Pancreas (tissue), 10 donors: ENCODE results near the gene GGN. TPM values are rescaled to one million over a fixed set of nuclear protein-coding genes. Genes with fewer than 3 reads are reported as not detected.

Experiments
- ATAC-seq, 4 donors: fragments of 200-7000 bp; cut with Tn5 transposase; one replicate each; pipeline versions ENCODE4 v1.8.0 to v1.9.1; 2020; ENCODE audit warnings: mild to moderate bottlenecking in 4 of 4, moderate library complexity in 4 of 4
- DNase-seq, 6 donors: peaks; one replicate each; pipeline ENCODE4 v3.0.0-alpha.2; 2020
- FAIRE-seq: peaks from 2 replicates; lab custom pipeline; 2012; peaks lifted over from hg19 to GRCh38; lab: Jason Lieb, UNC
- H3K27ac ChIP-seq, 4 donors: fragments of 200-600 bp; sonication (generic); 1 replicate in 3 of 4; 2 replicates in 1 of 4; pipeline versions ENCODE4 v1.5.0 to v1.8.0; 2020
- H3K27me3 ChIP-seq, 4 donors: fragments of 200-600 bp; one replicate each; pipeline ENCODE4 v1.8.0; 2021
- H3K36me3 ChIP-seq, 3 donors: fragments of 200-600 bp; sonication (generic) in 1 of 3; one replicate each; pipeline versions ENCODE4 v1.5.0 to v1.8.0; 2020 to 2021
- H3K4me1 ChIP-seq, 3 donors: fragments of 200-600 bp; one replicate each; pipeline ENCODE4 v1.8.0; 2021
- H3K4me3 ChIP-seq, 4 donors: fragments of 200-600 bp; sonication (generic) in 2 of 4; one replicate each; pipeline versions ENCODE4 v1.5.0 to v1.8.0; 2020 to 2021
- H3K9me3 ChIP-seq, 4 donors: fragments of 200-600 bp; one replicate each; pipeline ENCODE4 v1.8.0; 2021
- WGBS, 2 donors: extraction: QIAGEN DNeasy Blood & Tissue Kit; methylation state at CpG; one replicate each; pipeline ENCODE4 v1.1.7; 2013; 5-methylcytosine and 5-hydroxymethylcytosine counted together
- intact Hi-C, 3 donors: fragments of 100-400 bp; cut with DNase I; formaldehyde crosslinking; loops; one replicate each; pipeline versions ENCODE4 v1.11.1 to v1.14.2; 2022
- polyA plus RNA-seq, 2 donors: library from polyadenylated mRNA; stranded (reverse); fragments of 200-250 nt; gene quantifications; one replicate each; pipeline ENCODE4 v1.2.3, GENCODE V29; 2013
- total RNA-seq, 6 donors: library from RNA; stranded (reverse); fragmentation: NEBNext Ultra II Directional in 4 of 6; extraction: Animal tissue kit (Norgen Biotek cat#: 25700) in 4 of 6; gene quantifications; one replicate each; pipeline versions ENCODE4 v1.2.1 to v1.2.4, GENCODE V29; 2021 to 2023
- TF ChIP-seq, protein P1 (sequence below), 4 donors: fragments of 200-600 bp; sonication (generic) in 3 of 4; IDR thresholded peaks; one replicate each; pipeline versions ENCODE4 v1.5.0 to v1.8.0; 2021; ENCODE audit warnings: antibody characterized with exemption in 4 of 4
- donor health status: healthy with polysubstance abuse.
- donor health status: DM: no; HTN: no; CAD: no; lungs with moderate emphysema.
- donor health status: DM: no; HTN: no; CAD: no.
- donor health status: control.
- donor health status: control.
- donor health status: Bipolar disorder and iron deficiency.
- donor health status: DM: yes; HTN: yes; CAD: no.
- donor health status: DM: no; HTN: no; CAD: no.
- donor health status: DM: no; HTN: no; CAD: no.
- donor health status: DM: yes; HTN: yes; CAD: no.

The GGN gene
- total and polyA plus RNA-seq, 8 donors: 0.23 to 2.2 (median 0.29) TPM; not detected in 2

DNA sequence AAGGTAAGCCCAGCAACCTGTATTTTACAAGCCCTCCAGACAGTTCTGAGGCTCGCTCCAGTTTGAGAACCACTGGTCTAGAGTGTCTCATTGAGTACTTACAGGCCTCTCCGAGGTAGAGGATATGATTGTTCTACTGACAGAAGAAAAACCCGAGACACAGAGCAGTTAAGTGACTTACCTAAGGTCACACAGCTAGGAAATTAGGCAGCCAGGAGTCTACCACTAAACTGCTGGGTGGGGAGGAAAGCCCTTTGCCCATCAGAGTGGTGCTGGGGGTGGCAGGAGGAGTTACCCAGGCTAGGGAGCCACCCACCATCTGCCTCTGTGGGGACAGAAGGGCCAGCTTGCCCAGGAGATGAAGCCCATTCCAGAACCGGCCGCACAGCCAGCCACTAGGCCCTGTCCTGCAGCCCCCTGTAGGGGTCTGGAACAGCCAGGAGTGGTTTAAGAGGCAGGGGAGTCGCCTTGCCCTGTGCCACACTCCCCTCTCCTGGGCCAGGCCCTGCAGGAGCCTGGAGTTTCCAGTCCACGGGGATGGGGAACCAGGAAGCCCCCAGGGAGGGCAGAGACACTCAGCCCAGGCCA, 37.5 kb upstream of the GGN start:
- no peaks in the 10 kb centered on the region for H3K9me3 ChIP-seq
- 65 to 68% methylated on average over 5 to 7 of the region's 7 CpGs for WGBS, 2 donors
- intact Hi-C loops: no loop called here
- FAIRE-seq (no peak), ATAC-seq (no peak), DNase-seq (no peak)
- no peaks in the 10 kb centered on the region for H3K4me1 ChIP-seq
- no peaks in the 10 kb centered on the region for H3K36me3 ChIP-seq
- peak overlapping the region in 1 of 4 donors; percentile 27 for H3K4me3 ChIP-seq
- TF ChIP-seq, protein P1, sequence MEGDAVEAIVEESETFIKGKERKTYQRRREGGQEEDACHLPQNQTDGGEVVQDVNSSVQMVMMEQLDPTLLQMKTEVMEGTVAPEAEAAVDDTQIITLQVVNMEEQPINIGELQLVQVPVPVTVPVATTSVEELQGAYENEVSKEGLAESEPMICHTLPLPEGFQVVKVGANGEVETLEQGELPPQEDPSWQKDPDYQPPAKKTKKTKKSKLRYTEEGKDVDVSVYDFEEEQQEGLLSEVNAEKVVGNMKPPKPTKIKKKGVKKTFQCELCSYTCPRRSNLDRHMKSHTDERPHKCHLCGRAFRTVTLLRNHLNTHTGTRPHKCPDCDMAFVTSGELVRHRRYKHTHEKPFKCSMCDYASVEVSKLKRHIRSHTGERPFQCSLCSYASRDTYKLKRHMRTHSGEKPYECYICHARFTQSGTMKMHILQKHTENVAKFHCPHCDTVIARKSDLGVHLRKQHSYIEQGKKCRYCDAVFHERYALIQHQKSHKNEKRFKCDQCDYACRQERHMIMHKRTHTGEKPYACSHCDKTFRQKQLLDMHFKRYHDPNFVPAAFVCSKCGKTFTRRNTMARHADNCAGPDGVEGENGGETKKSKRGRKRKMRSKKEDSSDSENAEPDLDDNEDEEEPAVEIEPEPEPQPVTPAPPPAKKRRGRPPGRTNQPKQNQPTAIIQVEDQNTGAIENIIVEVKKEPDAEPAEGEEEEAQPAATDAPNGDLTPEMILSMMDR (IDR thresholded peaks at IDR 0.05): no peak
- H3K27ac ChIP-seq: no peak overlapping the region
- no peaks in the 10 kb centered on the region for H3K27me3 ChIP-seq

DNA sequence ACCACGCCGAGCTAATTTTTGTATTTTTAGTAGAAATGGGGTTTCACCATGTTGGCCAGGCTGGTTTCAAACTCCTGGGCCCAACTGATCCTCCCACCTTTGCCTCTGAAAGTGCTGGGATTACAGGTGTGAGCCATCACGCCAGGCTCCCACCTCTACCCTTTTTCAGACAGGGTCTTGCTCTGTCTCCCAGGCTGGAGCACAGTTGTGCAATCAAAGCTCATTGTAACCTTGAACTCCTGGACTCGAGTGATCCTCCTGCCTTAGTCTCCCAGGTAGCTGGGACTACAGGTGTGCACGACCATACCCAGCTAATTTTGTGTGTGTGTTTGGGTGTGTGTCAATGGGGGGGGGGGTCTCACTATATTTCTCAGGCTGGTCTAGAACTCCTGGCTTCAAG, 36.4 kb upstream of the GGN start:
- Histone ChIP-seq H3K36me3 (no peaks in the 10 kb centered on the region), H3K4me3 (no peak overlapping the region), H3K9me3 (no peaks in the 10 kb centered on the region), H3K27ac (no peak overlapping the region), H3K27me3 (no peaks in the 10 kb centered on the region), H3K4me1 (no peaks in the 10 kb centered on the region)
- no peak for FAIRE-seq
- TF ChIP-seq, protein P1 (IDR thresholded peaks at IDR 0.05): no peak
- WGBS, 2 donors: 46 to 59% methylated on average over 3 to 5 of the region's 5 CpGs
- DNase-seq: no peak
- intact Hi-C loops: no loop called here
- no peak for ATAC-seq

DNA sequence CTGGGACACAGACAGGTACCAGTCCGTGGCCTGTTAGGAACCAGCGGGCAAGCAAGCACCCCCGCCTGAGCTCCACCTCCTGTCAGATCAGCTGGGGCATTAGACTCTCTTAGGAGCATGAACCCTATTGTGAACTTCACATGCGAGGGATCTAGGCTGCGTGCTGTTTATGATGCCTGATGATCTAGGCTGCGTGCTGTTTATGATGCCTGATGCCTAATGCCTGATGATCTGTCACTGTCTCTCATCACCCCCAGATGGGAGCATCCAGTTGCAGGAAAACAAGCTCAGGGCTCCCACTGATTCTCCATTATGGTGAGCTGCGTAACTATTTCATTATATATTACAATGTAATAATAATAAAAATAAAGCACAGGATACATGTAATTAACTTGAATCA, 34.6 kb upstream of the GGN start:
- Histone ChIP-seq H3K9me3 (no peaks in the 10 kb centered on the region), H3K4me1 (no peaks in the 10 kb centered on the region), H3K4me3 (no peak overlapping the region), H3K27me3 (no peaks in the 10 kb centered on the region), H3K36me3 (no peaks in the 10 kb centered on the region), H3K27ac (no peak overlapping the region)
- WGBS, 2 donors: 66 to 83% methylated on average over 7 of the region's 7 CpGs
- no peak for FAIRE-seq
- no peak for DNase-seq
- ATAC-seq: no peak
- intact Hi-C loops: no loop called here
- TF ChIP-seq, protein P1 (IDR thresholded peaks at IDR 0.05): no peak

DNA sequence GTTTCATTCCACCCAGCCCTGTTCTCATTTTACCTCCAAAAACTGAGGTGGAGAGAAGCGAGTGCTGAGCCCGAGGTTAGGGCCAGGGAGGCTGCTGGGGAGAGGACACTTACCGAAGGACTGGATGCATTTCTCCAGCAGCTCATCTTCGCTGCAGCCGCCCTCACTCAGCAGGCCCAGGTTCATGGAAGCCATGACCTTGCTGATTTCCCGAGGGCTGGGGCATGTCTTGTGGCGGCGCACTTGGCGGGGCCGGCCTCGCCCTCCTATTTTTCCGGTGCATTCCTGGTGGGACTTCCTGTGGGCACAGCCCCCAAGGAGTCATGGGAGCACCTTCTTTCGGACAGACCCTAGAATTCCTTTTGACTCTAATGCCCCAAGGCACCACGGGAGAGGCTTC, 34.0 kb upstream of the GGN start:
- intact Hi-C loops: no loop called here
- DNase-seq (no peak), ATAC-seq (no peak), FAIRE-seq (no peak)
- no peaks in the 10 kb centered on the region for H3K36me3 ChIP-seq
- H3K27ac ChIP-seq: no peak overlapping the region
- H3K27me3 ChIP-seq: no peaks in the 10 kb centered on the region
- TF ChIP-seq, protein P1 (IDR thresholded peaks at IDR 0.05): no peak
- H3K4me3 ChIP-seq: no peak overlapping the region
- WGBS, 2 donors: 70 to 80% methylated on average over 14 of the region's 14 CpGs
- no peaks in the 10 kb centered on the region for H3K9me3 ChIP-seq
- H3K4me1 ChIP-seq: no peaks in the 10 kb centered on the region

DNA sequence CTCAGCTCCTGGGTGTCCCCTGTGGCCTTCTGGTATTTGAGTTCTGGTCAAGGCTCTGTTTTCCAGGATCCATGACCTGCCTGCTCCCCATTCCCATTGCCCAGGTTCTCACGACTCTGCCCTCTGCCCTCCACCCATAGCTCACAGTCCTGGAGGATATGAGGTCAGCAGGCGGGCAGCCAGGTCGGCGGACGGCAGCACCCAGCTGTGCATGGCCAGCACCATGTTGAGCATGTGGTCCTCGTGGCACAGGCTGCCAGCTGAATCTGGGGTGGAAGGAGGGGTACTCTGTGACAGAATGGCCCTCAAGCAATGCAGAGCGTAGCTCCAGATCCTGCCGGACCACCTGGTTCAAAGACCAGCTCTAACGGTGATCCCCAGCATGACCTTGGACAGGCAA, 33.1 kb upstream of the GGN start:
- 66 to 85% methylated on average over 9 of the region's 9 CpGs for WGBS, 2 donors
- no peak overlapping the region for H3K4me3 ChIP-seq
- DNase-seq (no peak), FAIRE-seq (no peak), ATAC-seq (no peak)
- no peaks in the 10 kb centered on the region for H3K36me3 ChIP-seq
- H3K9me3 ChIP-seq: no peaks in the 10 kb centered on the region
- intact Hi-C loops: no loop called here
- no peaks in the 10 kb centered on the region for H3K4me1 ChIP-seq
- TF ChIP-seq, protein P1 (IDR thresholded peaks at IDR 0.05): no peak
- no peaks in the 10 kb centered on the region for H3K27me3 ChIP-seq
- no peak overlapping the region for H3K27ac ChIP-seq
